Stomach (tissue), 4 donors: ENCODE measurements around the gene HOXD10.

Source experiments
- POLR2AphosphoS5 ChIP-seq, 3 donors: sonication (generic); formaldehyde crosslinking; IDR thresholded peaks; one replicate each; pipeline ENCODE4 v1.6.1; 2016; ENCODE audit warnings: antibody characterized with exemption in 3 of 3
- TF ChIP-seq, protein P1 (sequence below), 7 experiments: fragments of 450-650 bp in 4 of 7; fragments of 200-600 bp in 3 of 7; sonication (generic) in 3 of 7; IDR thresholded peaks; one replicate each; pipeline ENCODE4 v1.5.1; 2016 to 2019; ENCODE audit warnings: antibody characterized with exemption in 7 of 7, control low read depth in 2 of 7, mild to moderate bottlenecking in 1 of 7

DNA sequence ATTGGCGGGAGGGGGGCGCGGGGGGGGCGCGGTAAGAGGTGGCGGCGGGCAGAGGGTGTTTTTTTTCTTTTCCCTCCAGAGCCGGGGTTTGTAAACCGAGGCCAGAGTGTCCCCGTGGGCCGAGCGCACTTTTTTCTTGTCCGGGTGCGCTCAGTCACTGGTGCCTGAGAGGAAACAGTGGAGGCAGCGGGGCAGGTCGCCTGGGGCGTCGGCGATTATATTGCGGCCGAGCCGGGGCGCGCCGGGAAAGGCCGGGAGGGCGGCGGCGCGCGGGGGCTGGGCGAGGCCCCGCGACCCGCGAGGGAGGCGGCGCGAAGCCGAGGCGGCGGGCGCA lies 13.2 kb downstream of the HOXD10 start:
- no peak for TF ChIP-seq POLR2AphosphoS5 (IDR thresholded peaks at IDR 0.05)
- TF ChIP-seq, protein P1, sequence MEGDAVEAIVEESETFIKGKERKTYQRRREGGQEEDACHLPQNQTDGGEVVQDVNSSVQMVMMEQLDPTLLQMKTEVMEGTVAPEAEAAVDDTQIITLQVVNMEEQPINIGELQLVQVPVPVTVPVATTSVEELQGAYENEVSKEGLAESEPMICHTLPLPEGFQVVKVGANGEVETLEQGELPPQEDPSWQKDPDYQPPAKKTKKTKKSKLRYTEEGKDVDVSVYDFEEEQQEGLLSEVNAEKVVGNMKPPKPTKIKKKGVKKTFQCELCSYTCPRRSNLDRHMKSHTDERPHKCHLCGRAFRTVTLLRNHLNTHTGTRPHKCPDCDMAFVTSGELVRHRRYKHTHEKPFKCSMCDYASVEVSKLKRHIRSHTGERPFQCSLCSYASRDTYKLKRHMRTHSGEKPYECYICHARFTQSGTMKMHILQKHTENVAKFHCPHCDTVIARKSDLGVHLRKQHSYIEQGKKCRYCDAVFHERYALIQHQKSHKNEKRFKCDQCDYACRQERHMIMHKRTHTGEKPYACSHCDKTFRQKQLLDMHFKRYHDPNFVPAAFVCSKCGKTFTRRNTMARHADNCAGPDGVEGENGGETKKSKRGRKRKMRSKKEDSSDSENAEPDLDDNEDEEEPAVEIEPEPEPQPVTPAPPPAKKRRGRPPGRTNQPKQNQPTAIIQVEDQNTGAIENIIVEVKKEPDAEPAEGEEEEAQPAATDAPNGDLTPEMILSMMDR (IDR thresholded peaks at IDR 0.05), result no peak
